ENCODE data around the gene ADGRA3.
A peak's percentile ranks its signal among the peaks of the same experiment; 100 is the strongest.

Gene ADGRA3

DNA sequence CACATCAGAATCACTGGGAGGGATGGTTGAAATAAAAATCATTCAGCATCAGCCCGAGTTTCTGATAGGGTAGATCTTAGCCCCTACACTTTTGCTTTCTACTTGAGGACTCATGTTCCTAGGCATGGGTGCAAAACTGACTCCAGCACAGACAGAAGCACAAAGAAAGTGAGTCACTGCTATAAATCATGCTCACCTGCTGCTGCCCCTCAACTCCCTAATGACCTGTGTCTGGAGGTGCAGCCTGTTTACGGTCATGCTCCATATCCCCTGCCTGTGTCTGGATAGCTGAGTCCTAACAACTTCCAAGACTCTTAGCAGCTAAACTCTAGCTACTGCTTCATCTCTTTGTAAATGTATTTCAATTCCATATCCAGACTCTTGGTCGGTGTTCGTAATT, 57.8 kb downstream of the ADGRA3 start:
- Histone ChIP-seq H3K4me3 (ENCODE audit: severe bottlenecking) (no peak overlapping the region), H3K27me3 (ENCODE audit: insufficient read depth, poor library complexity, severe bottlenecking) (no peaks in the 10 kb centered on the region), H3K27ac (ENCODE audit: poor library complexity, severe bottlenecking) (no peak overlapping the region), H3K9me3 (ENCODE audit: severe bottlenecking) (no peaks in the 10 kb centered on the region), H3K4me1 (ENCODE audit: insufficient read depth, poor library complexity, severe bottlenecking) (no peaks in the 10 kb centered on the region), H3K36me3 (ENCODE audit: low read depth) (no peaks in the 10 kb centered on the region; the same call in 1 of the 2 replicates)
- DNase-seq (ENCODE audit: low spot score) (no peak), ATAC-seq (ENCODE audit: low read depth) (peak; percentile 70)
- TF ChIP-seq, protein P1, sequence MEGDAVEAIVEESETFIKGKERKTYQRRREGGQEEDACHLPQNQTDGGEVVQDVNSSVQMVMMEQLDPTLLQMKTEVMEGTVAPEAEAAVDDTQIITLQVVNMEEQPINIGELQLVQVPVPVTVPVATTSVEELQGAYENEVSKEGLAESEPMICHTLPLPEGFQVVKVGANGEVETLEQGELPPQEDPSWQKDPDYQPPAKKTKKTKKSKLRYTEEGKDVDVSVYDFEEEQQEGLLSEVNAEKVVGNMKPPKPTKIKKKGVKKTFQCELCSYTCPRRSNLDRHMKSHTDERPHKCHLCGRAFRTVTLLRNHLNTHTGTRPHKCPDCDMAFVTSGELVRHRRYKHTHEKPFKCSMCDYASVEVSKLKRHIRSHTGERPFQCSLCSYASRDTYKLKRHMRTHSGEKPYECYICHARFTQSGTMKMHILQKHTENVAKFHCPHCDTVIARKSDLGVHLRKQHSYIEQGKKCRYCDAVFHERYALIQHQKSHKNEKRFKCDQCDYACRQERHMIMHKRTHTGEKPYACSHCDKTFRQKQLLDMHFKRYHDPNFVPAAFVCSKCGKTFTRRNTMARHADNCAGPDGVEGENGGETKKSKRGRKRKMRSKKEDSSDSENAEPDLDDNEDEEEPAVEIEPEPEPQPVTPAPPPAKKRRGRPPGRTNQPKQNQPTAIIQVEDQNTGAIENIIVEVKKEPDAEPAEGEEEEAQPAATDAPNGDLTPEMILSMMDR (IDR thresholded peaks at IDR 0.05; ENCODE audit: poor library complexity, severe bottlenecking) = no peak

DNA sequence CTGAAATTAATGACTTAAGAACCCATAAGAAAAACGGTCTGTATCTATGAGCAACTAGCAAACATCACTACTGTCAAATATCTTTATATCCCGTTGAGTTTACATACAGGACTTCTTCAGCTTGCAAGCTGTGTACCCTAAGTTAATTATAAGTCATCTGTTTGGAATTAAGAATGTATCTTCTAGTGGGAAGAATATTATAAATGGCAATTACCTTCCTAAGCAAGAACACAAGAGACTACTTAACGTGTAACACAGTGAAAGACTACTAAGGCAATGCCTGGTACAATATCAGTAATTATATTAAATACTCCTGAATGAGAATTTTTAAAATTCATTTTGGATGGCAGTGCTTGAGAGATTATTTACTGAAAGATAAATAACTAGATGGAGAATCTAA, 58.5 kb downstream of the ADGRA3 start:
- Histone ChIP-seq H3K27me3 (ENCODE audit: insufficient read depth, poor library complexity, severe bottlenecking) (no peaks in the 10 kb centered on the region), H3K4me3 (ENCODE audit: severe bottlenecking) (no peak overlapping the region), H3K4me1 (ENCODE audit: insufficient read depth, poor library complexity, severe bottlenecking) (no peaks in the 10 kb centered on the region), H3K36me3 (ENCODE audit: low read depth) (no peaks in the 10 kb centered on the region; the same call in none of the 2 replicates), H3K9me3 (ENCODE audit: severe bottlenecking) (no peaks in the 10 kb centered on the region), H3K27ac (ENCODE audit: poor library complexity, severe bottlenecking) (no peak overlapping the region)
- DNase-seq (ENCODE audit: low spot score) (no peak), ATAC-seq (ENCODE audit: low read depth) (no peak)
- TF ChIP-seq, protein P1 (IDR thresholded peaks at IDR 0.05; ENCODE audit: poor library complexity, severe bottlenecking) = no peak

- Histone ChIP-seq H3K4me3 (ENCODE audit: severe bottlenecking) (no peak overlapping the region), H3K27me3 (ENCODE audit: insufficient read depth, poor library complexity, severe bottlenecking) (no peaks in the 10 kb centered on the region), H3K4me1 (ENCODE audit: insufficient read depth, poor library complexity, severe bottlenecking) (no peaks in the 10 kb centered on the region), H3K27ac (ENCODE audit: poor library complexity, severe bottlenecking) (no peak overlapping the region), H3K9me3 (ENCODE audit: severe bottlenecking) (no peaks in the 10 kb centered on the region), H3K36me3 (ENCODE audit: low read depth) (no peaks in the 10 kb centered on the region; the same call in none of the 2 replicates)
- no peak for ATAC-seq (ENCODE audit: low read depth)
- no peak for DNase-seq (ENCODE audit: low spot score)
- TF ChIP-seq, protein P1 (IDR thresholded peaks at IDR 0.05; ENCODE audit: poor library complexity, severe bottlenecking) = no peak
These were observed 59.6 kb downstream of the ADGRA3 start for GRCh38 chr4:22456291-22456690.

DNA sequence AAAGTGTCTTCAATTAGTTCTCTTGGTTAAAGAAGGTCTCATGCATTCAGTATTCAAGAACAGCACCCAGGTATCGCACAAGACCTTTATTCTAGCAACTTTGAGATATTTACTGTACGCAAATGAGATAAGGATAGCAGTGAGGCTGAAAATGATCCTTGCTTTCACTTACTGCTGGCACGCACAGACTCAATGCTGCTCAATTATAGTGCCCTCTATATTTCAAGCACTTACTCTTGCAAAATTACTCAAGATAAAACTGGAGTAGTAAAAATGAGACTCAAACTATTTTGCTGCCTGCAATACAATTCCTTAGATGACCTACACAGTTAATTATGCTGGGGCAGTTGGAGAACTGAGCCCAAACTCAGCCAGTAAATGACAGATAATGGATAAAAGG, 60.9 kb downstream of the ADGRA3 start:
- Histone ChIP-seq H3K27ac (ENCODE audit: poor library complexity, severe bottlenecking) (no peak overlapping the region), H3K27me3 (ENCODE audit: insufficient read depth, poor library complexity, severe bottlenecking) (no peaks in the 10 kb centered on the region), H3K36me3 (ENCODE audit: low read depth) (no peaks in the 10 kb centered on the region; the same call in none of the 2 replicates), H3K4me1 (ENCODE audit: insufficient read depth, poor library complexity, severe bottlenecking) (no peaks in the 10 kb centered on the region), H3K9me3 (ENCODE audit: severe bottlenecking) (no peaks in the 10 kb centered on the region), H3K4me3 (ENCODE audit: severe bottlenecking) (no peak overlapping the region)
- ATAC-seq (ENCODE audit: low read depth) = no peak
- DNase-seq (ENCODE audit: low spot score) = no peak
- TF ChIP-seq, protein P1 (IDR thresholded peaks at IDR 0.05; ENCODE audit: poor library complexity, severe bottlenecking) = no peak

DNA sequence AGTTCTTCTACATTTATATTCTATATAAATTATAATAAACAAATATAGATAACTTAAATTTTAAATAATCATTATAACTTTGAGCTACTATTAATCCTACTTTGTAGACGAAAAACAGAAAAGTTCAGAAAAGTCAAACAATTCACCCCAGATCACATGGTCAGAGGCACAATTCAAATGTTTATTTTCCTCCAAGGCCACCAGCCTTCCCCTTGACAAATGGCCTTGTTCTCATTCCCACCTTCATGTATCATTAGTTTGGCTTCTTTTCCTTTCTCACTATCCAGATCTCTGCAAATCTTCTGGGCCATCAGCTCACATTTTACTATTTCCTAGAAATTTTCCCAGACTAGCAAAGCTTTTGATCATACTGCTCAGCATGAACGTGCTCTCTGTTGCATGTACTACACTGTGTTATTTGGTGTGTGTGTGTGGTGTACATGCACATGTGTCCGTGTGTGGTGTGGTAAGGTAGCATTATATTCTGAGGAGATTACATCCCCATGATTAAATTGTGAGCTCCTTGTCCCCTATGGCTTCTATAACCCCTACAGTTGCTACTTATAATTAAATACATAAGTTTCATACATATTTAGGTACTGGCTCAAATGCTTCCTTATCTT, 61.5 kb downstream of the ADGRA3 start:
- TF ChIP-seq, protein P1 (IDR thresholded peaks at IDR 0.05; ENCODE audit: poor library complexity, severe bottlenecking) = no peak
- Histone ChIP-seq H3K27me3 (ENCODE audit: insufficient read depth, poor library complexity, severe bottlenecking) (no peaks in the 10 kb centered on the region), H3K4me3 (ENCODE audit: severe bottlenecking) (no peak overlapping the region), H3K36me3 (ENCODE audit: low read depth) (no peaks in the 10 kb centered on the region; the same call in none of the 2 replicates), H3K9me3 (ENCODE audit: severe bottlenecking) (no peaks in the 10 kb centered on the region), H3K27ac (ENCODE audit: poor library complexity, severe bottlenecking) (no peak overlapping the region), H3K4me1 (ENCODE audit: insufficient read depth, poor library complexity, severe bottlenecking) (no peaks in the 10 kb centered on the region)
- DNase-seq (ENCODE audit: low spot score) = no peak
- ATAC-seq (ENCODE audit: low read depth) = no peak
